Liver (tissue), 9 donors: ENCODE data around the gene CCDC51. TPM values are rescaled to one million over a fixed set of nuclear protein-coding genes. Genes with fewer than 3 reads are reported as not detected.

Source experiments
- DNase-seq: peaks from one replicate; pipeline ENCODE4 v3.0.0-alpha.2; 2017; ENCODE audit warnings: low spot score
- H3K27ac ChIP-seq, 2 donors: one replicate each; pipeline ENCODE4 v1.7.0; 2013; ENCODE audit warnings: inconsistent platforms in 2 of 2, low read length in 2 of 2, control low read depth in 1 of 2, low read depth in 1 of 2, mild to moderate bottlenecking in 1 of 2
- H3K27me3 ChIP-seq, 4 donors: one replicate each; pipeline versions ENCODE4 v1.6.1 to v1.7.0; 2013; ENCODE audit warnings: low read length in 3 of 4, inconsistent platforms in 1 of 4, mild to moderate bottlenecking in 1 of 4, moderate library complexity in 1 of 4; ENCODE audit not compliant: control insufficient read depth in 4 of 4, insufficient read depth in 4 of 4
- H3K36me3 ChIP-seq, 4 donors: one replicate each; pipeline versions ENCODE4 v1.6.1 to v1.7.0; 2013; ENCODE audit warnings: low read length in 3 of 4, mild to moderate bottlenecking in 3 of 4, low read depth in 1 of 4, moderate library complexity in 1 of 4; ENCODE audit not compliant: control insufficient read depth in 4 of 4, insufficient read depth in 3 of 4
- H3K4me1 ChIP-seq, 4 donors: one replicate each; pipeline versions ENCODE4 v1.6.1 to v1.7.0; 2013; ENCODE audit warnings: low read length in 3 of 4, mild to moderate bottlenecking in 3 of 4, moderate library complexity in 1 of 4; ENCODE audit not compliant: control insufficient read depth in 4 of 4, insufficient read depth in 4 of 4
- H3K4me3 ChIP-seq, 3 donors: one replicate each; pipeline versions ENCODE4 v1.6.1 to v1.7.0; 2013; ENCODE audit warnings: low read length in 3 of 3, control low read depth in 1 of 3, low read depth in 1 of 3, mild to moderate bottlenecking in 1 of 3
- H3K9ac ChIP-seq, 2 donors: one replicate each; pipeline ENCODE4 v1.7.0; 2013; ENCODE audit warnings: low read length in 2 of 2, mild to moderate bottlenecking in 2 of 2, moderate library complexity in 2 of 2, control low read depth in 1 of 2, low read depth in 1 of 2
- H3K9me3 ChIP-seq, 4 donors: one replicate each; pipeline versions ENCODE4 v1.6.1 to v1.7.0; 2013; ENCODE audit warnings: low read length in 3 of 4; ENCODE audit not compliant: control insufficient read depth in 4 of 4
- ATF3 ChIP-seq: IDR thresholded peaks from 2 replicates; pipeline ENCODE4 v1.6.1; 2016; ENCODE audit warnings: antibody characterized with exemption
- EGR1 ChIP-seq, 2 donors: IDR thresholded peaks; 2 replicates each; pipeline ENCODE4 v1.6.1; 2016 to 2018; ENCODE audit warnings: antibody characterized with exemption in 2 of 2, low read depth in 2 of 2
- FOXA1 ChIP-seq: IDR thresholded peaks from 2 replicates; pipeline ENCODE4 v1.6.1; 2016; ENCODE audit warnings: antibody characterized with exemption
- FOXA2 ChIP-seq: IDR thresholded peaks from 2 replicates; pipeline ENCODE4 v1.6.1; 2016; ENCODE audit warnings: antibody characterized with exemption
- GABPA ChIP-seq, 2 donors: IDR thresholded peaks in 1 of 2; conservative IDR thresholded peaks in 1 of 2; 2 replicates each; pipeline ENCODE4 v1.6.1; 2016; ENCODE audit warnings: antibody characterized with exemption in 2 of 2, mild to moderate bottlenecking in 1 of 2, moderate library complexity in 1 of 2
- HNF4A ChIP-seq, 2 donors: conservative IDR thresholded peaks; 2 replicates each; pipeline ENCODE4 v1.6.1; 2016; ENCODE audit warnings: antibody characterized with exemption in 2 of 2, mild to moderate bottlenecking in 2 of 2
- HNF4G ChIP-seq: IDR thresholded peaks from 2 replicates; pipeline ENCODE4 v1.6.1; 2016; ENCODE audit warnings: antibody characterized with exemption
- JUND ChIP-seq, 2 donors: IDR thresholded peaks; 2 replicates each; pipeline ENCODE4 v1.6.1; 2016; ENCODE audit warnings: antibody characterized with exemption in 2 of 2
- NR2F2 ChIP-seq: IDR thresholded peaks from 2 replicates; pipeline ENCODE4 v1.6.1; 2016; ENCODE audit warnings: antibody characterized with exemption
- RAD21 ChIP-seq, 2 donors: IDR thresholded peaks; 2 replicates each; pipeline ENCODE4 v1.6.1; 2016; ENCODE audit warnings: antibody characterized with exemption in 2 of 2, mild to moderate bottlenecking in 2 of 2
- RXRA ChIP-seq, 2 donors: IDR thresholded peaks; 2 replicates each; pipeline ENCODE4 v1.6.1; 2017 to 2018; ENCODE audit warnings: antibody characterized with exemption in 2 of 2, mild to moderate bottlenecking in 1 of 2
- SP1 ChIP-seq: IDR thresholded peaks from 2 replicates; pipeline ENCODE4 v1.6.1; 2018; ENCODE audit warnings: antibody characterized with exemption, mild to moderate bottlenecking
- TAF1 ChIP-seq: conservative IDR thresholded peaks from 2 replicates; pipeline ENCODE4 v1.6.1; 2016; ENCODE audit warnings: antibody characterized with exemption, mild to moderate bottlenecking
- YY1 ChIP-seq: IDR thresholded peaks from 2 replicates; pipeline ENCODE4 v1.6.1; 2016; ENCODE audit warnings: antibody characterized with exemption, mild to moderate bottlenecking
- ZBTB33 ChIP-seq: IDR thresholded peaks from 2 replicates; pipeline ENCODE4 v1.6.1; 2016; ENCODE audit warnings: antibody characterized with exemption
- WGBS: extraction: QIAGEN DNeasy Blood & Tissue Kit; methylation state at CpG from one replicate; pipeline ENCODE4 v1.1.7; 2013; 5-methylcytosine and 5-hydroxymethylcytosine counted together
- polyA plus RNA-seq, 2 donors: library from polyadenylated mRNA; stranded (reverse) in 1 of 2; unstranded in 1 of 2; fragments of 200-250 nt in 1 of 2; fragments of >200 nt in 1 of 2; fragmentation: Nextera tagmentation in 1 of 2; extraction: Ambion mirVana in 1 of 2; gene quantifications; one replicate each; pipeline versions ENCODE4 v1.2.1 to v1.2.3, GENCODE V29; 2013 to 2015
- total RNA-seq, 2 donors: library from RNA; depleted of rRNA; stranded (reverse); fragments of >200 nt; gene quantifications; one replicate each; pipeline ENCODE4 v1.2.3, GENCODE V29; 2014
- TF ChIP-seq, protein P1 (sequence below): fragments of 150-350 bp; IDR thresholded peaks from 2 replicates; pipeline ENCODE4 v1.5.1; 2017; ENCODE audit warnings: improper control_type of control experiment, low read depth, low read length; ENCODE audit not compliant: missing input control
- TF ChIP-seq, protein P2 (sequence below): IDR thresholded peaks from 2 replicates; pipeline ENCODE4 v1.6.1; 2016; ENCODE audit warnings: antibody characterized with exemption, mild to moderate bottlenecking
- TF ChIP-seq, protein P3 (sequence below): IDR thresholded peaks from 2 replicates; pipeline ENCODE4 v1.6.1; 2016; ENCODE audit warnings: antibody characterized with exemption
- donor health status: healthy.
- donor health status: healthy.
- donor health status: healthy.
- donor health status: healthy.
- donor health status: healthy.

The CCDC51 gene
- total and polyA plus RNA-seq, 4 donors = 7.9 to 13.7 (median 11.0) TPM

DNA sequence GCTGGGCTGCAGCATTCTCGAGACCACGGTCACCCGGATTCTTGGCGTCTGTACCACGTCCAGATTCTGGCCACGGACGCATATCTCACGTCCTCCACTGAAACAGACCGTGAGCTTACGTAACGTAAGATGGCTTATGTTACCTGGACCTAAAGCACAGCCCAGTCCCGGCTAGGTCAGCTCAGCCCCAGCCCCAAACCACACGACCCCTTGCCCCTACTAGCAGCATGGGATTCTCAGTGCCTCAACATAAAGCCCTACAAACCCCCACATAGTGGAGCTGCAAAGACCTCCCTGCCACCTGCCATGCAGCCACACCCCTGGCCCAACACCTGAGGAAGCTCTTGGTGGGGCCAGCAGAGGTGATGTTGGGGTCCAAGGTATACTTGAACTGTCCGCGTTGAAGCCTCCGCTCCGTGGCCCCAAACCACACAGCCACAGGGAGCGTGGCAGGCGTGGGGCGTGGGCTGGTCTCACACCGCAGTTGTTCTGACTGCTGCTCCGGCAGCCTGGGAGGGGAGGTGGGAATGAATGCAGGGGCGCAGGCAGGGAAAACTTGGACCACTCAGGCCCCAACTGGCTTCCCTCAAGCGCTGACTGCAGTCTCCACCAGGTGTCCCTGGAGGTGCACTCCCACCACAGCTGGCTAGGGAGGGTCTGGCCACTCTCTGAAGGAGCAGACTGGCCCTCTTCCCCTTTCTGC, 24.5 kb downstream of the CCDC51 start:
- Histone ChIP-seq H3K36me3 (peaks cover 21 to 93% (median 52%) of the 10 kb centered on the region in 4 donors), H3K4me3 (no peak overlapping the region), H3K27me3 (no peaks in the 10 kb centered on the region), H3K9ac (no peak overlapping the region), H3K4me1 (no peaks in the 10 kb centered on the region), H3K9me3 (no peaks in the 10 kb centered on the region), H3K27ac (no peak overlapping the region)
- 92% methylated on average over 24 of the region's 24 CpGs for WGBS
- TF ChIP-seq FOXA1 (no peak), RXRA (IDR thresholded peaks at IDR 0.05) (no peak), HNF4G (no peak), HNF4A (conservative IDR thresholded peaks at IDR 0.05) (no peak), JUND (IDR thresholded peaks at IDR 0.05) (no peak), NR2F2 (no peak), TAF1 (no peak), YY1 (no peak), ATF3 (no peak), GABPA (IDR thresholded peaks at IDR 0.05 in 1 of 2, conservative IDR thresholded peaks at IDR 0.05 in 1 of 2) (no peak), SP1 (no peak), EGR1 (IDR thresholded peaks at IDR 0.05; ENCODE audit: low read depth in 2 of 2) (no peak), RAD21 (IDR thresholded peaks at IDR 0.05) (no peak), ZBTB33 (no peak), FOXA2 (no peak)
- TF ChIP-seq, protein P1, sequence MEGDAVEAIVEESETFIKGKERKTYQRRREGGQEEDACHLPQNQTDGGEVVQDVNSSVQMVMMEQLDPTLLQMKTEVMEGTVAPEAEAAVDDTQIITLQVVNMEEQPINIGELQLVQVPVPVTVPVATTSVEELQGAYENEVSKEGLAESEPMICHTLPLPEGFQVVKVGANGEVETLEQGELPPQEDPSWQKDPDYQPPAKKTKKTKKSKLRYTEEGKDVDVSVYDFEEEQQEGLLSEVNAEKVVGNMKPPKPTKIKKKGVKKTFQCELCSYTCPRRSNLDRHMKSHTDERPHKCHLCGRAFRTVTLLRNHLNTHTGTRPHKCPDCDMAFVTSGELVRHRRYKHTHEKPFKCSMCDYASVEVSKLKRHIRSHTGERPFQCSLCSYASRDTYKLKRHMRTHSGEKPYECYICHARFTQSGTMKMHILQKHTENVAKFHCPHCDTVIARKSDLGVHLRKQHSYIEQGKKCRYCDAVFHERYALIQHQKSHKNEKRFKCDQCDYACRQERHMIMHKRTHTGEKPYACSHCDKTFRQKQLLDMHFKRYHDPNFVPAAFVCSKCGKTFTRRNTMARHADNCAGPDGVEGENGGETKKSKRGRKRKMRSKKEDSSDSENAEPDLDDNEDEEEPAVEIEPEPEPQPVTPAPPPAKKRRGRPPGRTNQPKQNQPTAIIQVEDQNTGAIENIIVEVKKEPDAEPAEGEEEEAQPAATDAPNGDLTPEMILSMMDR = no peak
- TF ChIP-seq, protein P2, sequence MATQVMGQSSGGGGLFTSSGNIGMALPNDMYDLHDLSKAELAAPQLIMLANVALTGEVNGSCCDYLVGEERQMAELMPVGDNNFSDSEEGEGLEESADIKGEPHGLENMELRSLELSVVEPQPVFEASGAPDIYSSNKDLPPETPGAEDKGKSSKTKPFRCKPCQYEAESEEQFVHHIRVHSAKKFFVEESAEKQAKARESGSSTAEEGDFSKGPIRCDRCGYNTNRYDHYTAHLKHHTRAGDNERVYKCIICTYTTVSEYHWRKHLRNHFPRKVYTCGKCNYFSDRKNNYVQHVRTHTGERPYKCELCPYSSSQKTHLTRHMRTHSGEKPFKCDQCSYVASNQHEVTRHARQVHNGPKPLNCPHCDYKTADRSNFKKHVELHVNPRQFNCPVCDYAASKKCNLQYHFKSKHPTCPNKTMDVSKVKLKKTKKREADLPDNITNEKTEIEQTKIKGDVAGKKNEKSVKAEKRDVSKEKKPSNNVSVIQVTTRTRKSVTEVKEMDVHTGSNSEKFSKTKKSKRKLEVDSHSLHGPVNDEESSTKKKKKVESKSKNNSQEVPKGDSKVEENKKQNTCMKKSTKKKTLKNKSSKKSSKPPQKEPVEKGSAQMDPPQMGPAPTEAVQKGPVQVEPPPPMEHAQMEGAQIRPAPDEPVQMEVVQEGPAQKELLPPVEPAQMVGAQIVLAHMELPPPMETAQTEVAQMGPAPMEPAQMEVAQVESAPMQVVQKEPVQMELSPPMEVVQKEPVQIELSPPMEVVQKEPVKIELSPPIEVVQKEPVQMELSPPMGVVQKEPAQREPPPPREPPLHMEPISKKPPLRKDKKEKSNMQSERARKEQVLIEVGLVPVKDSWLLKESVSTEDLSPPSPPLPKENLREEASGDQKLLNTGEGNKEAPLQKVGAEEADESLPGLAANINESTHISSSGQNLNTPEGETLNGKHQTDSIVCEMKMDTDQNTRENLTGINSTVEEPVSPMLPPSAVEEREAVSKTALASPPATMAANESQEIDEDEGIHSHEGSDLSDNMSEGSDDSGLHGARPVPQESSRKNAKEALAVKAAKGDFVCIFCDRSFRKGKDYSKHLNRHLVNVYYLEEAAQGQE = no peak
- TF ChIP-seq, protein P3, sequence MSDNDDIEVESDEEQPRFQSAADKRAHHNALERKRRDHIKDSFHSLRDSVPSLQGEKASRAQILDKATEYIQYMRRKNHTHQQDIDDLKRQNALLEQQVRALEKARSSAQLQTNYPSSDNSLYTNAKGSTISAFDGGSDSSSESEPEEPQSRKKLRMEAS = no peak
- no peak for DNase-seq
